ENCODE data around the gene SLC22A4.

SLC22A4 gene

GRCh38 chr5:132392978-132393825 lies 99.0 kb downstream of the SLC22A4 start:
- Mint-ChIP-seq H3K27ac (peak overlapping the region in 1 of 2 donors; percentile 38), H3K4me1 (peaks cover 66% of the 10 kb centered on the region), H3K27me3 (no peaks in the 10 kb centered on the region), H3K4me3 (no peak overlapping the region), H3K9me3 (no peaks in the 10 kb centered on the region)
- ATAC-seq (no peak), DNase-seq (no peak)

Data from stimulated activated naive CD8-positive, alpha-beta T cell treated with anti-CD3 and anti-CD28 coated beads, Interleukin-15, amount 100 ng/mL, for 72 hours (primary cell).